H1 (cell line): ENCODE measurements around the gene DBNL. TPM values are rescaled to one million over a fixed set of nuclear protein-coding genes. Genes with fewer than 3 reads are reported as not detected.

Experiments
- RXRA ChIP-seq: IDR thresholded peaks from 2 replicates; pipeline ENCODE4 v1.6.1; 2011; ENCODE audit warnings: low read depth, mild to moderate bottlenecking, low read length, moderate library complexity; ENCODE audit not compliant: insufficient read depth
- SP4 ChIP-seq: IDR thresholded peaks from 2 replicates; pipeline ENCODE4 v1.6.1; 2012; ENCODE audit warnings: low read length, inconsistent platforms
- polyA plus RNA-seq, 7 experiments: library from polyadenylated mRNA; depleted of rRNA in 3 of 7; stranded (reverse) in 5 of 7; unstranded in 2 of 7; fragments of >200 nt in 5 of 7; fragments of 200-250 nt in 2 of 7; gene quantifications; 1 replicate in 5 of 7; 2 replicates in 1 of 7; 4 replicates in 1 of 7; pipeline versions ENCODE4 v1.2.1 to v1.2.3, GENCODE V29; 2011 to 2013; ENCODE audit warnings: missing spikeins in 2 of 7, mixed read lengths in 2 of 7
- total RNA-seq: library from RNA; stranded (reverse); fragmentation: NEBNext Ultra II Directional; extraction: Animal tissue kit (Norgen Biotek cat#: 25700); gene quantifications from 2 replicates; pipeline ENCODE4 v1.2.1, GENCODE V29; 2021

The DBNL gene
- total and polyA plus RNA-seq, 2 of the 8 experiments (the other 6 are each of a cell fraction or from before 2014, with no cell fraction given), result 30.9 to 56.6 TPM

GRCh38 chr7:44064791-44065430, 20.4 kb downstream of the DBNL start (continued):
- no peak for TF ChIP-seq SP4
- no peak for TF ChIP-seq RXRA
